LNCAP (cell line): Measurements from ENCODE around the gene CHD9.

Experiments
- CTCF ChIP-seq: fragments of 450-650 bp; IDR thresholded peaks from 2 replicates; pipeline ENCODE4 v1.5.1; 2017; ENCODE audit warnings: mild to moderate bottlenecking

CHD9 gene

GRCh38 chr16:53055541-53056391 is 975 bp downstream of the CHD9 start:
- TF ChIP-seq CTCF = no peak

GRCh38 chr16:53056392-53056881 is 1.6 kb downstream of the CHD9 start:
- no peak for TF ChIP-seq CTCF

- no peak for TF ChIP-seq CTCF
Measured at GRCh38 chr16:53057658-53058057, 2.9 kb downstream of the CHD9 start.

- TF ChIP-seq CTCF = no peak
Measured at GRCh38 chr16:53058441-53058840, 3.6 kb downstream of the CHD9 start.

- no peak for TF ChIP-seq CTCF
Measured at GRCh38 chr16:53058882-53059281, 4.1 kb downstream of the CHD9 start.

- TF ChIP-seq CTCF = no peak
Measured at GRCh38 chr16:53059672-53060071, 4.9 kb downstream of the CHD9 start.

- no peak for TF ChIP-seq CTCF
Measured at GRCh38 chr16:53061256-53061655, 6.5 kb downstream of the CHD9 start.
